K562 (cell line): ENCODE data around the gene NEDD4. TPM values are rescaled to one million over a fixed set of nuclear protein-coding genes. Genes with fewer than 3 reads are reported as not detected.

Source experiments
- ATAC-seq: fragments of 200-7000 bp; cut with Tn5 transposase; 3 replicates; pipeline ENCODE4 v1.9.1; 2020; ENCODE audit warnings: moderate library complexity
- BruUV-seq: library from RNA; stranded (reverse); fragments of 400-500 nt; replicated peaks from 2 replicates; lab custom pipeline; 2021; lab: Mats Ljungman, UMichigan
- CTCF ChIA-PET: fragments of 300-600 bp; formaldehyde crosslinking; extraction: SDS; loops from one replicate; lab custom pipeline; 2021; ENCODE audit warnings: low intra/inter-chr PET ratio; lab: Yijun Ruan, JAX
- POLR2A ChIA-PET: fragments of 300-600, 350-650 bp; sonication (Branson Sonifier 250); formaldehyde crosslinking; extraction: SDS; loops from one replicate; lab custom pipeline; 2021; ENCODE audit warnings: antibody characterized with exemption, inconsistent platforms; lab: Yijun Ruan, JAX
- DNase-seq, 4 experiments: peaks; one replicate each; pipeline versions ENCODE4 v3.0.0 to v3.0.0-alpha.2; 2011 to 2018; ENCODE audit warnings: low spot score in 3 of 4, mixed read lengths in 3 of 4; ENCODE audit errors: extremely low read depth in 1 of 4
- FAIRE-seq: peaks from 2 replicates; lab custom pipeline; 2011; peaks lifted over from hg19 to GRCh38; lab: Jason Lieb, UNC
- H2AFZ ChIP-seq: 2 replicates; pipeline ENCODE4 v1.6.0; 2011; ENCODE audit warnings: low read depth, low read length, control low read depth, inconsistent platforms
- H3K27ac ChIP-seq: fragments of 200-600 bp; 3 replicates; pipeline ENCODE4 v1.8.0; 2011; ENCODE audit warnings: low read depth, mild to moderate bottlenecking, control low read depth, inconsistent platforms, low read length, moderate library complexity, mixed read lengths; ENCODE audit errors: extremely low read depth
- H3K27me3 ChIP-seq, 2 experiments: fragments of 300-600 bp in 1 of 2; 2 replicates in 1 of 2; 3 replicates in 1 of 2; pipeline versions ENCODE4 v1.6.0 to v1.8.0; 2011; ENCODE audit warnings: inconsistent platforms in 2 of 2, low read length in 2 of 2, mild to moderate bottlenecking in 1 of 2, mixed read lengths in 1 of 2, moderate library complexity in 1 of 2; ENCODE audit not compliant: control insufficient read depth in 2 of 2, insufficient read depth in 2 of 2
- H3K36me3 ChIP-seq: fragments of 300-600 bp; 3 replicates; pipeline ENCODE4 v1.8.0; 2011; ENCODE audit warnings: mild to moderate bottlenecking, low read length, inconsistent platforms; ENCODE audit not compliant: control insufficient read depth, insufficient read depth
- H3K4me1 ChIP-seq, 2 experiments: fragments of 200-600 bp in 1 of 2; replicated peaks in 1 of 2; 2 replicates in 1 of 2; 3 replicates in 1 of 2; pipeline versions ENCODE4 v1.5.1 to v1.8.0; 2011; ENCODE audit warnings: inconsistent platforms in 2 of 2, low read length in 2 of 2, mild to moderate bottlenecking in 1 of 2, mixed read lengths in 1 of 2, moderate library complexity in 1 of 2; ENCODE audit not compliant: control insufficient read depth in 2 of 2, insufficient read depth in 2 of 2
- H3K4me2 ChIP-seq: 2 replicates; pipeline ENCODE4 v1.6.1; 2011; ENCODE audit warnings: low read length, control low read depth, inconsistent platforms, mixed read lengths; ENCODE audit not compliant: insufficient read depth
- H3K4me3 ChIP-seq: fragments of 200-600 bp; sonication (generic), shearing (Covaris generic); 2 replicates; pipeline ENCODE4 v1.5.1; 2016; ENCODE audit warnings: control low read depth, inconsistent platforms
- H3K79me2 ChIP-seq: fragments of 200-600 bp; 3 replicates; pipeline ENCODE4 v1.8.0; 2011; ENCODE audit warnings: low read length, inconsistent platforms; ENCODE audit not compliant: control insufficient read depth, insufficient read depth
- H3K9ac ChIP-seq, 2 experiments: 2 replicates each; pipeline versions ENCODE4 v1.6.0 to v1.6.1; 2011; ENCODE audit warnings: low read depth in 2 of 2, low read length in 2 of 2, control low read depth in 1 of 2, inconsistent platforms in 1 of 2, mild to moderate bottlenecking in 1 of 2, mixed read lengths in 1 of 2; ENCODE audit not compliant: insufficient read depth in 1 of 2
- H3K9me1 ChIP-seq: one replicate; pipeline ENCODE4 v1.6.0; 2011; ENCODE audit warnings: inconsistent platforms, mild to moderate bottlenecking, low read length, moderate library complexity; ENCODE audit not compliant: control insufficient read depth, insufficient read depth
- H3K9me3 ChIP-seq: replicated peaks from 2 replicates; pipeline ENCODE4 v1.5.1; 2011; ENCODE audit warnings: low read depth, low read length, inconsistent platforms; ENCODE audit not compliant: control insufficient read depth, insufficient read depth
- H4K20me1 ChIP-seq: replicated peaks from 2 replicates; pipeline ENCODE4 v1.6.1; 2011; ENCODE audit warnings: low read length, inconsistent platforms, mixed read lengths; ENCODE audit not compliant: control insufficient read depth, insufficient read depth
- BRD9 ChIP-seq: fragments of 450-650 bp; IDR thresholded peaks from 2 replicates; pipeline ENCODE4 v1.6.1; 2018; ENCODE audit warnings: low read depth; ENCODE audit not compliant: partially characterized antibody
- CBX3 ChIP-seq, 2 experiments: IDR thresholded peaks; 1 replicate in 1 of 2; 2 replicates in 1 of 2; pipeline ENCODE4 v1.6.1; 2012; ENCODE audit warnings: inconsistent platforms in 2 of 2, low read length in 2 of 2, borderline replicate concordance in 1 of 2, control low read depth in 1 of 2
- CC2D1A ChIP-seq: fragments of 450-650 bp; IDR thresholded peaks from 2 replicates; pipeline ENCODE4 v1.6.1; 2017; ENCODE audit warnings: mild to moderate bottlenecking
- ESRRA ChIP-seq: fragments of 450-650 bp; IDR thresholded peaks from 2 replicates; pipeline ENCODE4 v1.6.1; 2014; ENCODE audit warnings: low read depth, mild to moderate bottlenecking, moderate library complexity, borderline replicate concordance
- FOXP1 ChIP-seq: sonication (generic); formaldehyde crosslinking; IDR thresholded peaks from 2 replicates; pipeline ENCODE4 v1.8.0; 2022; ENCODE audit warnings: mild to moderate bottlenecking, missing genetic modification reagents
- GTF2A2 ChIP-seq: IDR thresholded peaks from 2 replicates; pipeline ENCODE4 v1.6.1; 2016; ENCODE audit warnings: mild to moderate bottlenecking, missing genetic modification characterization, missing compliant biosample characterization
- GTF2E2 ChIP-seq: fragments of 200-800 bp; sonication (Bioruptor generic); IDR thresholded peaks from 2 replicates; pipeline ENCODE4 v1.6.1; 2016; ENCODE audit warnings: missing genetic modification characterization, missing compliant biosample characterization
- MYC ChIP-seq, 2 experiments: fragments of 250-450 bp in 1 of 2; sonication (Bioruptor Pico) in 1 of 2; IDR thresholded peaks; 2 replicates each; pipeline versions ENCODE4 v1.5.1 to v1.6.1; 2012 to 2021; ENCODE audit warnings: low read depth in 2 of 2, borderline replicate concordance in 1 of 2, improper control_type of control experiment in 1 of 2, low read length in 1 of 2, mild to moderate bottlenecking in 1 of 2, moderate library complexity in 1 of 2
- NEUROD1 ChIP-seq: fragments of 150-350 bp; IDR thresholded peaks from 2 replicates; pipeline ENCODE4 v1.6.1; 2014; ENCODE audit warnings: borderline replicate concordance, low read length, low read depth; ENCODE audit not compliant: partially characterized antibody
- SRF ChIP-seq, 2 experiments: fragments of 250-450, 450-650 bp in 1 of 2; sonication (Bioruptor Pico) in 1 of 2; sonication (generic) in 1 of 2; formaldehyde crosslinking; IDR thresholded peaks; 2 replicates each; pipeline versions ENCODE4 v1.5.0 to v1.5.1; 2020 to 2022; ENCODE audit warnings: mild to moderate bottlenecking in 1 of 2, missing genetic modification reagents in 1 of 2
- WGBS: fragments of 100-300 bp; shearing (Covaris generic); methylation state at CpG from one replicate; pipeline ENCODE4 v1.1.6; 2016; ENCODE audit warnings: low coverage, mixed read lengths; ENCODE audit not compliant: insufficient coverage; ENCODE audit errors: missing lambda C conversion rate; 5-methylcytosine and 5-hydroxymethylcytosine counted together
- in situ Hi-C: fragments of 300-500 bp; cut with MboI; formaldehyde crosslinking; loops from 4 replicates; pipeline ENCODE4 v1.15.0; 2018; ENCODE audit warnings: inconsistent platforms, mixed read lengths
- intact Hi-C: fragments of 100-400 bp; cut with micrococcal nuclease; formaldehyde crosslinking; loops from 2 replicates; pipeline ENCODE4 v1.14.2; 2022
- polyA plus RNA-seq, 8 experiments: library from polyadenylated mRNA; depleted of rRNA in 4 of 8; stranded (reverse) in 5 of 8; unstranded in 3 of 8; fragments of >200 nt; fragmentation: Nextera tagmentation in 2 of 8; fragmentation: Illumina TruSeq in 1 of 8; extraction: Ambion mirVana in 2 of 8; extraction: Trizol in 1 of 8; gene quantifications; 2 replicates each; pipeline versions ENCODE4 v1.2.1 to v1.2.3, GENCODE V29; 2011 to 2014; ENCODE audit warnings: inconsistent platforms in 1 of 8, missing spikeins in 1 of 8
- total RNA-seq, 7 experiments: library from RNA; depleted of rRNA in 6 of 7; stranded (reverse); fragments of >200 nt in 6 of 7; fragmentation: Illumina TruSeq in 2 of 7; extraction: Trizol in 2 of 7; gene quantifications; 2 replicates each; pipeline versions ENCODE4 v1.2.1 to v1.2.3, GENCODE V29; 2011 to 2021; ENCODE audit warnings: low replicate concordance in 1 of 7
- TF ChIP-seq, protein P1 (sequence below): IDR thresholded peaks from 2 replicates; pipeline ENCODE4 v1.6.1; 2016; ENCODE audit warnings: missing genetic modification characterization, missing compliant biosample characterization
- TF ChIP-seq, protein P2 (sequence below), 2 experiments: fragments of 250-450 bp in 1 of 2; fragments of 450-650 bp in 1 of 2; sonication (Bioruptor Pico) in 1 of 2; IDR thresholded peaks; 2 replicates each; pipeline versions ENCODE4 v1.6.1 to v1.8.0; 2016 to 2021; ENCODE audit warnings: mild to moderate bottlenecking in 2 of 2, moderate library complexity in 2 of 2, missing compliant biosample characterization in 1 of 2, missing genetic modification characterization in 1 of 2

The NEDD4 gene
- total and polyA plus RNA-seq, 9 of the 15 experiments (the other 6 are each of a cell fraction or from before 2014, with no cell fraction given): 7.2 to 23.7 (median 17.3) TPM

DNA sequence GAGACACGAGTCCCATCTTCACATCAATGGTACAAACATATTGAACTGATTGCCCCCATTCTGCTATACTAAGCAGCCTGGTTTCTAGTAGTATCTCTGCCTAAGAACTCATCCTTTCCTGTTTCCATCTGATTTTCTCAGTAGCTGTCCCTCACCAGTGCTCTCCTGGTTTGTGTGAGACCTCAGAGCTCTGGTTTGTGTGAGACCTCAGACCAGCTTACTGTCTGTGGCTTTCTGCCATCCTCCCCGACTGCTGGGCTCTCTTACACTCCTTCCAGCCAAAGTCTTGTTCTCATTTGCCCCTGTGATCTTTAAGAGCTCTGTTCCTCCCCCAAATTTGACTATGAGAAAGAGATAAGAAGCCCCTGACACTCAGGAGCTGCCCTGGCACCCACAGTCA, 41.1 kb upstream of the NEDD4 start:
- ATAC-seq (no peak; the same call in 2 of the 3 replicates), FAIRE-seq (no peak), DNase-seq (no peak)
- Histone ChIP-seq H2AFZ (no peak overlapping the region), H4K20me1 (no peaks in the 10 kb centered on the region), H3K9ac (no peak overlapping the region), H3K27ac (no peak overlapping the region), H3K27me3 (no peaks in the 10 kb centered on the region), H3K36me3 (no peaks in the 10 kb centered on the region), H3K9me3 (no peaks in the 10 kb centered on the region), H3K4me1 (peaks cover 0 to 3% of the 10 kb centered on the region in 2 experiments; a peak in 2 of 5 replicates), H3K9me1 (no peaks in the 10 kb centered on the region), H3K4me2 (no peak overlapping the region), H3K79me2 (no peaks in the 10 kb centered on the region), H3K4me3 (no peak overlapping the region)
- BruUV-seq: no TSS peak
- intact Hi-C loops (no loop called here), in situ Hi-C loops (no loop called here)
- TF ChIP-seq, protein P1, sequence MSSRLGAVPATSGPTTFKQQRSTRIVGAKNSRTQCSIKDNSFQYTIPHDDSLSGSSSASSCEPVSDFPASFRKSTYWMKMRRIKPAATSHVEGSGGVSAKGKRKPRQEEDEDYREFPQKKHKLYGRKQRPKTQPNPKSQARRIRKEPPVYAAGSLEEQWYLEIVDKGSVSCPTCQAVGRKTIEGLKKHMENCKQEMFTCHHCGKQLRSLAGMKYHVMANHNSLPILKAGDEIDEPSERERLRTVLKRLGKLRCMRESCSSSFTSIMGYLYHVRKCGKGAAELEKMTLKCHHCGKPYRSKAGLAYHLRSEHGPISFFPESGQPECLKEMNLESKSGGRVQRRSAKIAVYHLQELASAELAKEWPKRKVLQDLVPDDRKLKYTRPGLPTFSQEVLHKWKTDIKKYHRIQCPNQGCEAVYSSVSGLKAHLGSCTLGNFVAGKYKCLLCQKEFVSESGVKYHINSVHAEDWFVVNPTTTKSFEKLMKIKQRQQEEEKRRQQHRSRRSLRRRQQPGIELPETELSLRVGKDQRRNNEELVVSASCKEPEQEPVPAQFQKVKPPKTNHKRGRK (tag): no peak
- TF ChIP-seq GTF2A2 (tag) (no peak), ESRRA (no peak), NEUROD1 (no peak), CC2D1A (no peak), CBX3 (IDR thresholded peaks at IDR 0.05; ENCODE audit: borderline replicate concordance in 1 of 2, low read length in 2 of 2) (no peak), MYC (IDR thresholded peaks at IDR 0.05; ENCODE audit: low read depth, low read length) (no peak), MYC (CRISPR knock-in tag; IDR thresholded peaks at IDR 0.05; ENCODE audit: borderline replicate concordance, low read depth) (no peak), BRD9 (no peak), SRF (CRISPR knock-in tag; IDR thresholded peaks at IDR 0.05) (no peak), FOXP1 (no peak), GTF2E2 (no peak)
- TF ChIP-seq, protein P2, sequence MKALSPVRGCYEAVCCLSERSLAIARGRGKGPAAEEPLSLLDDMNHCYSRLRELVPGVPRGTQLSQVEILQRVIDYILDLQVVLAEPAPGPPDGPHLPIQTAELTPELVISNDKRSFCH (CRISPR knock-in tag; IDR thresholded peaks at IDR 0.05): no peak
- TF ChIP-seq, protein P2 (tag; IDR thresholded peaks at IDR 0.05): no peak
- WGBS: 13% methylated on average over 2 of the region's 2 CpGs
- ChIA-PET POLR2A (no interaction called here), CTCF (no interaction called here)
